HG03039 (cell line): ENCODE measurements around the gene TRIM6.
"Not testable (repeated sequence)": the region's sequence is repeated elsewhere in the genome, so short reads cannot be mapped to it uniquely, and the experiment has no call there.

Source experiments
- ATAC-seq: cut with Tn5 transposase; IDR thresholded peaks from one replicate; pipeline ENCODE4 v1.9.1; 2021; ENCODE audit warnings: mild to moderate bottlenecking, moderate library complexity; ENCODE audit not compliant: unreplicated experiment

The TRIM6 gene, protein sequence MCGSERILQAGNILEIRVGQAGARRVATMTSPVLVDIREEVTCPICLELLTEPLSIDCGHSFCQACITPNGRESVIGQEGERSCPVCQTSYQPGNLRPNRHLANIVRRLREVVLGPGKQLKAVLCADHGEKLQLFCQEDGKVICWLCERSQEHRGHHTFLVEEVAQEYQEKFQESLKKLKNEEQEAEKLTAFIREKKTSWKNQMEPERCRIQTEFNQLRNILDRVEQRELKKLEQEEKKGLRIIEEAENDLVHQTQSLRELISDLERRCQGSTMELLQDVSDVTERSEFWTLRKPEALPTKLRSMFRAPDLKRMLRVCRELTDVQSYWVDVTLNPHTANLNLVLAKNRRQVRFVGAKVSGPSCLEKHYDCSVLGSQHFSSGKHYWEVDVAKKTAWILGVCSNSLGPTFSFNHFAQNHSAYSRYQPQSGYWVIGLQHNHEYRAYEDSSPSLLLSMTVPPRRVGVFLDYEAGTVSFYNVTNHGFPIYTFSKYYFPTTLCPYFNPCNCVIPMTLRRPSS

DNA sequence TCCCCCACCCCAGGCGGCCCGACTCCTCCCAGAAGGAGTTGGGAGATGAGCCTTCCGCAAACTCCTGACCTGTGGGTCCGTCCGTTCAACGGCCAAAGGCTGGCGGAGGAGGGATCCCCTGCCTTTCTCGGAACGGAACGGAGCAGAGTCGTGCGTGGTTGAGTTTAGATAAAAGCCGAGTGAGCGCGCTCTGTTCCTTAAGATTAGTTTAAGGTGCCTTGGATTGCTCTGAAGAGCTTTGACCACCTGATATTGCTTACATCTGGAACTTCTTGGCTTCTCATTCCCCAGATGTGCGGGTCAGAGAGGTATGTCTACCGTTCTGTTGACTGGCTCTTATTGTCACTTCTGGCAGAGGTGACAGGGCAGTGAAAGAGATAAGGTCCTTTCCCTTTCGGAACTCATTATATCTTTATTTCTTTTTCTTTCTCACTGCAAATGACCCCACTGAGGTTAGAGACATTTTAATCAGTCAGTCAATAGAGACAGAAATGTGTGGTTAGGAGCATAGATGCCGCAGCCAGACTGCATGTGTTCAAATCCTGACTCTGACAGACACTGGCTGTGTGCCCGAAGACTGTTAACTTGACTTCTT lies at the start of gene TRIM6:
TSS of gene TRIM6 (plus strand) at position 31 of the 595 bp plus-strand sequence. CDS start at position 292, 261 bp downstream.
- no peak for ATAC-seq

GRCh38 chr11:5547982-5548381 lies 48.5 kb upstream of the TRIM6 start:
- ATAC-seq: no peak

GRCh38 chr11:5548440-5548839 lies 48.0 kb upstream of the TRIM6 start, which contains the start of gene OR52H1:
TSS of gene OR52H1 (minus strand) at chr11:5548540. CDS start at chr11:5545505, 3,035 bp downstream.
- no peak for ATAC-seq

DNA sequence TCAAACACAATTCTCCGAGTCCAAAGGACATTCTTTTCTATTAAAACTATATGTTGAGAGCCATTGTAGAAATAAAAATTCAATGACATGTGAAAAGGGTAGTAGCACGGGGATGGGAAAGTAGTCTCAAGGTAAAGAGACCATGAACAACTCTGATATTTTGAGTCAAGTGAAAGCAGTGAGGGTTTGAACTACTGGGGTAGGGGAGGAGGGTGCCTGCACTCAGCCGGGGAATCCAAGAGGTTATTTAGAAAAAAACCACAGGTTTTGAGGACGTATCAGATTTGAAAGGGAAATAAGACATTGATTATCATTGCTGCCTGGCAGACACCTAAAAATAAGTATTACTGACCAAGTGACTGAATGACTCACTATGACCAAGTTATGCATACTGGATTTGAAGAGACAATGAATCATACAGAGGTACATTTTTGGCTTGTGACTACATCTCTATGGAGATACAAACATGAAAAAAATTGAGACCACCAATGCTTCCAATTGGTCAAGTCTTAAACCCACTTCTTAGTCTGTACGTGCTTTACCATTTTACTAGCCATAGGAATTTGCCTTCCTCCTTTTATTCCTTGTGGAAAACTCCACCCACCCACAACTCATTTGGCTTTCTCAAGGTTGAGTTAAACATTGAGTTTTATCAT lies 45.9 kb upstream of the TRIM6 start:
- no peak for ATAC-seq

DNA sequence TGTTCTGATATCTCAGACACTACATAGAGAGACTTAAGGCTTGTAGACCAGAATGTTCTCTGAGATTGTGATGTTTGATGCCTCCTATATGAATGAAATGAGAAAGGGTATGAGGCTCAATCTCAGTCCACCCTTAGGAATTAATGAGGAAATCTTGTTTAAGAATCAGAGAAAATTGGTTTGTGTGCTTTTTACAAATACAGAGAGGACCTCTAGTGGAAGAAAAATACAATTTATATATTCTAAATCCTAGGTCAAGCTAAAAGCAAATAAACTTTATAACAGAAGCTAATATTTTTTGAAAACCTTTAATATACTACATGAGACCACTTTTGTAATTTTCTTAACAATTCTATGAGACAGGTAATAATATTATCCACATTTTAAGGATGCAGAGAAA lies 43.1 kb upstream of the TRIM6 start:
- no peak for ATAC-seq

DNA sequence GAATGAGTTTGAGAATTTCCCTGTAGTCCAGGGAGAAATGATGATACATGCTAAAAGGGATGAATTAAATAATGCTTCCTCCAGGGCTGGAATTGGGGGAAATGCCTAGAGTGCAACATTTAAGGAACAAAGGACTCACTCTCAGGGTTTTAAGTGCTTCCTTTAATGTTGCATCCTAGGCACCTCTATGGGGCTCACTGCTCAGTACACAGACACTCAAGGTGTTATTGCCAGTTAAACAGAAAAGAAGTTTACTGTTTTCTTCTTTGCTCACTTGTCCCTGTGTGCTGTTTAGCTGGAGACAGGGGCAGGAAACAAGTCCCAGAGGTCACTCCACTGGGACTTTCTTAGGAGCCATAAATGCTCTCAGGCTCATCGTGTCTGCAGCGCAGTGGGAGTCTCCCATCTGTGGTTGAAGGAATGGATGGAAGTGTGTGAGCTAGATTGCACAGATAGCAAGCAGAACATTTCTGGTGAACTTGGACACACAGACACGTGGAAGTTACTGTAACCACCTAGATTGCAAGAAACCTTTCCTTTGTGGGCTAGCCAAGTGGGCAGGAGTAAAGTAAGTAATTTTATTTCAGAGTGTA lies 39.7 kb upstream of the TRIM6 start:
- ATAC-seq: no peak

- ATAC-seq: no peak
These were observed 38.7 kb upstream of the TRIM6 start for GRCh38 chr11:5557751-5558150.

DNA sequence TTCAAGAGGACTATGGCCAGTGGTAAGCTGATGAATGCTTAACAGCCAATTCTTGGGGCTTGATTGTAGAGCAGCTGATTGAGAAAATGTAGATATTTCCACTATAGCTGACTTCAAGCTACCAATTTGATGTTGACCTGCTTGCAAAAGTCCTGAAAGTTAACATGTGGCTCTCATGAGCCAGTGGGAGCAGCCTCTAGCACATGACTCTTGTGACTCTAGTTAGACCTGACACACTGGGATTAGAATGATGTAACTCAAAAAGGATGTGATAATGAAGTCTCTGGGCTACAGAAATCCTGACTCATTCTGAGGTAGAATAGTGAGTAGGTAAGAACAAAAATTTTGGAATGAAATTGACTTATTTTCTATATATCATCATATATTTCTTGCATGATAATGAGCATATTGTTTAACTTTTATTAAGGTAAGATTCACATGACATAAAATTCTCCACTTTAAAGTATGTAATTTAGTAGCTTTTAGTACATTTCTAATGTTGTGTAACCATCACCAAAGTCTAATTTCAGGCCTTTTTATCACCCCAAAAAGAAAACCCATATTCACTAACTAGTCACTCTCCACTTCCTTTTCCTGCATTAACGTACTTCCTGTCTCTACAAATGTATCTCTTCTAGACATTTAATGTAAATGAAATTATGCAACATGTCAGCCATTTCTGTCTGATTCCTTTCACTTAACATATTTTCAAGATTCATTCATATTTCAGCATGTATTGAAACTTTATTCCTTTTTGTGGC lies 32.0 kb upstream of the TRIM6 start:
- ATAC-seq: no peak

DNA sequence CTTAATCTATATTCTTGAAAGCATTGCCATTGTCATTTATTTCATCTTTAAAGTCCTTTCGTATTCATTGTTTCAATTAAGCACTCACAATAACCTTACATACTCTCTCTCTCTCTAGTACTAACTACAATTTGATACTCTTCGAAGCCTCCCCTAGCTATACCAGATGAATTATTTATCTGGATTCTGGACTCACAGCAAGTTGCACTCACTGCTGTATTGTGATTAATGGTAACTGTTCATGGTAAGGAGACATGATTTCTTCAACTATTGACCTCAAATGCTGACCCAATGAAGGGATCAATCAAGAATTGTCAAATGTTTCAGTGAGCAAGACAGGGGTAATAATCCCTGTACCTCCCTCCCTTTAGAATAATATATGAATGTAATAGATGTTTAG lies 21.8 kb upstream of the TRIM6 start:
- no peak for ATAC-seq

DNA sequence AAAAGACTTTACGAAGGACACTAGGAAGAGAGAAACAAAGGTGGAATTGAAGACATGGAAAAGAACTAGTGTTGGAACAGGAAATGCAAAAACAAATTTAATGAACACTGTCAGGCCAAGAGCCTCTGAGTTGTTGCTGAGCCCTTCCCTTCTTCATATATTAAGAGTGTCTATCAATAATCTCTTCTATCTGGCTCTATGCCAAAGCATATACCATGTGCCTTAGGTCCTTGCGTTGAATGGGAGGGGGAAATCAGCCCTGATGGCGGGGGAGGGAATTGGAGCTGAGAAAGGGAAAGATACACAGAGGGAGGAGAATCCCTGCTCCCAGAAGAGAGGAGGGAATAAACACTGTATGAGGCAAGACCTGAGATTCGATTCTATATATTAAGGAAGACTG lies 21.3 kb upstream of the TRIM6 start:
- no peak for ATAC-seq

GRCh38 chr11:5577101-5577500 lies 19.3 kb upstream of the TRIM6 start:
- ATAC-seq: no peak

GRCh38 chr11:5580577-5580976 lies 15.9 kb upstream of the TRIM6 start, which contains the start of gene OR52B6:
TSS of gene OR52B6 (plus strand) at chr11:5580877. CDS start at chr11:5580877, 0 bp downstream.
- ATAC-seq: no peak

DNA sequence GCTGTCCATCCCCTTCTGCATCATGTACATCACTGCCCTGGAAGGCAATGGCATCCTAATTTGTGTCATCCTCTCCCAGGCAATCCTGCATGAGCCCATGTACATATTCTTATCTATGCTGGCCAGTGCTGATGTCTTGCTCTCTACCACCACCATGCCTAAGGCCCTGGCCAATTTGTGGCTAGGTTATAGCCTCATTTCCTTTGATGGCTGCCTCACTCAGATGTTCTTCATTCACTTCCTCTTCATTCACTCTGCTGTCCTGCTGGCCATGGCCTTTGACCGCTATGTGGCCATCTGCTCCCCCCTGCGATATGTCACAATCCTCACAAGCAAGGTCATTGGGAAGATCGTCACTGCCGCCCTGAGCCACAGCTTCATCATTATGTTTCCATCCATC lies 15.4 kb upstream of the TRIM6 start:
- no peak for ATAC-seq

DNA sequence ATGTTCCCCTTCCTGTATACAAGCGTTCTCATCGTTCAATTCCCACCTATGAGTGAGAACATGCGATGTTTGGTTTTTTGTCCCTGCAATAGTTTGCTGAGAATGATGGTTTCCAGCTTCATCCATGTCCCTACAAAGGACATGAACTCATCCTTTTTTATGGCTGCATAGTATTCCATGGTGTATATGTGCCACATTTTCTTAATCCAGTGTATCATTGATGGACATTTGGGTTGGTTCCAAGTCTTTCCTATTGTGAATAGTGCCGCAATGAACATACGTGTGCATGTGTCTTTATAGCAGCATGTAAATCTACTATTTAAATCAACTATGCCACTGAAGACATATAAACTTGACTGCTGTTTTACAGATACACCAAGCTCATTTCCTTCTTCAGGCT lies 12.0 kb upstream of the TRIM6 start:
- not testable (repeated sequence) for ATAC-seq

DNA sequence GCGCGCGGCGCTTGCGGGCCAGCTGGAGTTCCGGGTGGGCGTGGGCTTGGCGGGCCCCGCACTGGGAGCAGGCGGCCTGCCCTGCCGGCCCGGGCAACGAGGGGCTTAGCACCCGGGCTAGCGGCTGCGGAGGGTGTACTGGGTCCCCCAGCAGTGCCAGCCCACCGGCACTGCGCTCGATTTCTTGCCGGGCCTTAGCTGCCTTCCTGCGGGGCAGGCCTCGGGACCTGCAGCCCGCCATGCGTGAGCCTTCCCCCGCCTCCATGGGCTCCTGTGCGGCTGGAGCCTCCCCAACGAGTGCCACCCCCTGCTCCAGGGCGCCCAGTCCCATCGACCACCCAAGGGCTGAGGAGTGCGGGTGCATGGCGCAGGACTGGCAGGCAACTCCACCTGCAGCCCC lies 6.5 kb upstream of the TRIM6 start:
- ATAC-seq: not testable (repeated sequence)

DNA sequence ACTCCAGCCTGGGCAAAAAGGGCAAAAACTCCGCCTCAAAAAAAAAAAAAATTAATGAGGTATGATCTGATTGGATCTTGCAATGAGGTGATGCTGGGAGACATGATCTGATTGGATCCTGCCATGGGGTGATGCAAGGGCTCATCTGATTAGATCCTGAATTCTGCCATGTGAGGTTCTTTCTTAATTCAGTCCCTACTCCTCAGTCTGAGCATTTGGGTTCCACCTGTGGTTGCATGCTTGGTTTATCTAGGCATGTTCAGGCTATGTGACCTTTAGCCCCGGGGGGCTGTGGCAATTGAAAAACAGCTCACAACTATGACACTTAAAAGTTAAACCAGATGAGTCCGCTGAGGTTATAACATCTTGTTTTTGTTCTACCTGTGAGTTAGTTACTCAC lies 4.8 kb upstream of the TRIM6 start:
- no peak for ATAC-seq

- ATAC-seq: no peak
These were observed 3.8 kb upstream of the TRIM6 start for GRCh38 chr11:5592615-5593014.

DNA sequence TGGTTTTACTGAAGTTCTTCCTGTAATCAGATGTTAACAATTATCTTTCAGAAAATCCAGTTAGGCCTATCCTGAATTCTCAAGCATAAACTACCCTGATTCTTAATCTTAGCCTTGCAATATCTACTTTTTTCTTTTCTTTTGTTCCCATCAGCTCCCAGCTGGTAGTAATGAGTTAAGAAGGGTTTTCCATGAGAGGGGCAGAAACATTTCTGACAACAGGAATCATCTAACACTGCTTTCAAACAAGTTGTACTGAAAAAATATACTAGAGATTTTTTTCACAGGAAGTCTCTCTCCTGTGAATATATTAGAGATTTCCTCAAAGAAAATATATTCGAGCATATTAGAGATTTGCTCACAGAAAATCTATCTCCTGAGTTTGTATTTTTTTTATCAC lies 3.3 kb upstream of the TRIM6 start:
- no peak for ATAC-seq

GRCh38 chr11:5597953-5598352 lies 1.5 kb downstream of the TRIM6 start:
- no peak for ATAC-seq

DNA sequence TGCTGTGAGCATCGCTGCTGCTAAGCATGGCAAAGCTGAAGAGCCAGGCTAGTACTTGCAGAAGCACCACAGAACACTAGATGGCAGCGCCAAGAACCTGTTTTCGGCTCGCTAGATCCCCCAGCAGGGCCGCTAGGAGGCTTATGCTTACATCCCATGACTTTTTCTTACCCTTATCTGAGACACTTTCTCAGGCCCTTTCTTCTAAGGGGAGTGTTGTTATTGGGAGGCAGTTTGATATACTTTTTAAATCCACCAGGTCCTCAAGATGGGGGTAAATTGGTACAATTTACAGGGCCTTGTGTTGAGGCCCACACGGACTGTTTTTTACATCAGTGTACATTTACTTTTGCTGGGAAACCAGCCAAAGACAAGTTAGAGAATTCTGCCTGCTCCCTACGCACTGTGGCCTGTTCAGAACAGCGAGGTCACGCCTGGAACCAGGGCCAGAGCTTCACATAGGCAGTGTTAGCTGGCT lies 4.0 kb downstream of the TRIM6 start:
- ATAC-seq: peak; percentile 97
